ENCODE measurements around the gene BTBD9. TPM values are rescaled to one million over a fixed set of nuclear protein-coding genes. Genes with fewer than 3 reads are reported as not detected.

Gene BTBD9
- total RNA-seq, 1 donor from 2014 or later, result 18.1 TPM

GRCh38 chr6:38245295-38245694 is 394.4 kb downstream of the BTBD9 start:
- Mint-ChIP-seq H3K27ac (ENCODE audit: unreplicated experiment) (no peak overlapping the region), H3K36me3 (ENCODE audit: unreplicated experiment) (peaks cover 4% of the 10 kb centered on the region), H3K27me3 (ENCODE audit: unreplicated experiment) (no peaks in the 10 kb centered on the region), H3K4me1 (ENCODE audit: unreplicated experiment) (peaks cover 12% of the 10 kb centered on the region), H3K9me3 (ENCODE audit: unreplicated experiment) (peaks cover 5% of the 10 kb centered on the region), H3K4me3 (ENCODE audit: unreplicated experiment) (no peak overlapping the region)
- TF ChIP-seq, protein P1, sequence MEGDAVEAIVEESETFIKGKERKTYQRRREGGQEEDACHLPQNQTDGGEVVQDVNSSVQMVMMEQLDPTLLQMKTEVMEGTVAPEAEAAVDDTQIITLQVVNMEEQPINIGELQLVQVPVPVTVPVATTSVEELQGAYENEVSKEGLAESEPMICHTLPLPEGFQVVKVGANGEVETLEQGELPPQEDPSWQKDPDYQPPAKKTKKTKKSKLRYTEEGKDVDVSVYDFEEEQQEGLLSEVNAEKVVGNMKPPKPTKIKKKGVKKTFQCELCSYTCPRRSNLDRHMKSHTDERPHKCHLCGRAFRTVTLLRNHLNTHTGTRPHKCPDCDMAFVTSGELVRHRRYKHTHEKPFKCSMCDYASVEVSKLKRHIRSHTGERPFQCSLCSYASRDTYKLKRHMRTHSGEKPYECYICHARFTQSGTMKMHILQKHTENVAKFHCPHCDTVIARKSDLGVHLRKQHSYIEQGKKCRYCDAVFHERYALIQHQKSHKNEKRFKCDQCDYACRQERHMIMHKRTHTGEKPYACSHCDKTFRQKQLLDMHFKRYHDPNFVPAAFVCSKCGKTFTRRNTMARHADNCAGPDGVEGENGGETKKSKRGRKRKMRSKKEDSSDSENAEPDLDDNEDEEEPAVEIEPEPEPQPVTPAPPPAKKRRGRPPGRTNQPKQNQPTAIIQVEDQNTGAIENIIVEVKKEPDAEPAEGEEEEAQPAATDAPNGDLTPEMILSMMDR (IDR thresholded peaks at IDR 0.05), result no peak
- no peak for DNase-seq (ENCODE audit: extremely low spot score, unreplicated experiment)

GRCh38 chr6:38244869-38245268 is 394.9 kb downstream of the BTBD9 start:
- Mint-ChIP-seq H3K27me3 (ENCODE audit: unreplicated experiment) (no peaks in the 10 kb centered on the region), H3K4me3 (ENCODE audit: unreplicated experiment) (no peak overlapping the region), H3K9me3 (ENCODE audit: unreplicated experiment) (peaks cover 5% of the 10 kb centered on the region), H3K36me3 (ENCODE audit: unreplicated experiment) (peaks cover 4% of the 10 kb centered on the region), H3K4me1 (ENCODE audit: unreplicated experiment) (peaks cover 14% of the 10 kb centered on the region), H3K27ac (ENCODE audit: unreplicated experiment) (no peak overlapping the region)
- TF ChIP-seq, protein P1 (IDR thresholded peaks at IDR 0.05), result no peak
- no peak for DNase-seq (ENCODE audit: extremely low spot score, unreplicated experiment)

DNA sequence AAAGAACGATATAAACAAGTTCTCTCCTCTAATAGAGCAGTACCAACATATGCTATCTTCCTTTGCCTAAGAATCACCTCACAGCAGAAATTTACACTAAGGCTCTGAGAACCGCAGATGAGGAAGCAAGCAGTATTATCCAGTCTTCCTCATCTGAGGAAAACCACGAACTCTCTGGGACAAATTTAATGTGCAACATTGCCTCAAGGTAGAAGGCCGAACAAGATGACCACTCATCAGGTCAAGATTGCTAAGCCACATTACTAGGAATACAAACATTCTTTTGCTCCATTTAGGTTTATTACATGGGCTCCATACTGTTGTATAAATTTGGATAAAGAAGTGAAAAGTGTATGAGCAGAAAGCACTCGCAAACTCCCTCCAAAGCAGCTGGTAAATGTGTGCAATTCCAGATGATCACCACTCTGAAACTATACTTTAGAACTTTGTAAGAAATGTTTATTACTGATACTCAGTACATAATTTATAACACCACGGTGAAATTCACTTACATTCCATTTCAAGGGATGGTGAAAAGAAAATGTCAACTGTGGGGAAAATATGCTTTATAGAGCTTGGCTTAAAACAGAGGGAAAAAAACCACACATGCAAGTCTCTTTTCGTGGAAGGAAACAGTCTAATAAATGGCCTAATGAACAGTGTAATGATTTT is 398.4 kb downstream of the BTBD9 start:
- Mint-ChIP-seq H3K27me3 (ENCODE audit: unreplicated experiment) (no peaks in the 10 kb centered on the region), H3K36me3 (ENCODE audit: unreplicated experiment) (no peaks in the 10 kb centered on the region), H3K9me3 (ENCODE audit: unreplicated experiment) (no peaks in the 10 kb centered on the region), H3K4me1 (ENCODE audit: unreplicated experiment) (peaks cover 11% of the 10 kb centered on the region), H3K27ac (ENCODE audit: unreplicated experiment) (no peak overlapping the region), H3K4me3 (ENCODE audit: unreplicated experiment) (no peak overlapping the region)
- DNase-seq (ENCODE audit: extremely low spot score, unreplicated experiment), result no peak
- TF ChIP-seq, protein P1 (IDR thresholded peaks at IDR 0.05), result no peak

- TF ChIP-seq, protein P1 (IDR thresholded peaks at IDR 0.05), result no peak
- DNase-seq (ENCODE audit: extremely low spot score, unreplicated experiment), result no peak
- H3K4me1 Mint-ChIP-seq (ENCODE audit: unreplicated experiment), result peaks cover 11% of the 10 kb centered on the region
- H3K4me3 Mint-ChIP-seq (ENCODE audit: unreplicated experiment), result no peak overlapping the region
- no peak overlapping the region for H3K27ac Mint-ChIP-seq (ENCODE audit: unreplicated experiment)
- no peaks in the 10 kb centered on the region for H3K9me3 Mint-ChIP-seq (ENCODE audit: unreplicated experiment)
- no peaks in the 10 kb centered on the region for H3K27me3 Mint-ChIP-seq (ENCODE audit: unreplicated experiment)
- no peaks in the 10 kb centered on the region for H3K36me3 Mint-ChIP-seq (ENCODE audit: unreplicated experiment)
Measured at GRCh38 chr6:38239719-38240451, 399.8 kb downstream of the BTBD9 start.

- Mint-ChIP-seq H3K4me3 (ENCODE audit: unreplicated experiment) (no peak overlapping the region), H3K27ac (ENCODE audit: unreplicated experiment) (no peak overlapping the region), H3K4me1 (ENCODE audit: unreplicated experiment) (peaks cover 11% of the 10 kb centered on the region), H3K9me3 (ENCODE audit: unreplicated experiment) (no peaks in the 10 kb centered on the region), H3K27me3 (ENCODE audit: unreplicated experiment) (no peaks in the 10 kb centered on the region), H3K36me3 (ENCODE audit: unreplicated experiment) (no peaks in the 10 kb centered on the region)
- TF ChIP-seq, protein P1 (IDR thresholded peaks at IDR 0.05), result no peak
- DNase-seq (ENCODE audit: extremely low spot score, unreplicated experiment), result no peak
Measured at GRCh38 chr6:38236631-38237030, 403.1 kb downstream of the BTBD9 start.

All from osteocyte (in vitro differentiated cells).